DOHH2 (cell line): ENCODE measurements around the gene FOXN3.
"Not testable (repeated sequence)": the region's sequence is repeated elsewhere in the genome, so short reads cannot be mapped to it uniquely, and the experiment has no call there.

Experiments used
- H3F3A ChIP-seq: fragments of 200-600 bp; sonication (generic), shearing (Covaris generic); 2 replicates; pipeline ENCODE4 v1.6.0; 2016; ENCODE audit warnings: antibody characterized with exemption, mild to moderate bottlenecking; ENCODE audit not compliant: control insufficient read depth, insufficient read depth
- H3K27ac ChIP-seq: fragments of 200-600 bp; sonication (generic); 2 replicates; pipeline ENCODE4 v1.5.1; 2014; ENCODE audit warnings: low read depth, mild to moderate bottlenecking, low read length, moderate library complexity
- H3K27me3 ChIP-seq: fragments of 200-600 bp; sonication (generic); 2 replicates; pipeline ENCODE4 v1.6.1; 2014; ENCODE audit warnings: mild to moderate bottlenecking, low read length, mixed read lengths; ENCODE audit not compliant: control insufficient read depth
- H3K36me3 ChIP-seq: fragments of 200-600 bp; sonication (generic); 2 replicates; pipeline ENCODE4 v1.6.1; 2014; ENCODE audit warnings: mild to moderate bottlenecking, low read length, moderate library complexity, mixed read lengths; ENCODE audit not compliant: control insufficient read depth
- H3K4me1 ChIP-seq: fragments of 200-600 bp; sonication (generic); 2 replicates; pipeline ENCODE4 v1.6.1; 2014; ENCODE audit warnings: mild to moderate bottlenecking, low read length, mixed read lengths; ENCODE audit not compliant: control insufficient read depth
- H3K4me2 ChIP-seq: fragments of 200-600 bp; sonication (generic); 2 replicates; pipeline ENCODE4 v1.6.0; 2014; ENCODE audit warnings: mild to moderate bottlenecking, low read length, moderate library complexity
- H3K4me3 ChIP-seq: fragments of 200-600 bp; sonication (generic); 2 replicates; pipeline ENCODE4 v1.5.1; 2014; ENCODE audit warnings: mild to moderate bottlenecking, low read length, mixed read lengths
- H3K79me2 ChIP-seq: fragments of 200-600 bp; sonication (generic); 2 replicates; pipeline ENCODE4 v1.6.1; 2014; ENCODE audit warnings: mild to moderate bottlenecking, low read length, mixed read lengths; ENCODE audit not compliant: control insufficient read depth
- H3K9me2 ChIP-seq: fragments of 200-600 bp; sonication (generic); replicated peaks from 2 replicates; pipeline ENCODE4 v1.6.1; 2014; ENCODE audit warnings: mild to moderate bottlenecking, low read length, mixed read lengths; ENCODE audit not compliant: control insufficient read depth
- H3K9me3 ChIP-seq: fragments of 200-600 bp; sonication (generic); 2 replicates; pipeline ENCODE4 v1.6.1; 2014; ENCODE audit warnings: antibody characterized with exemption, low read length, mixed read lengths; ENCODE audit not compliant: control insufficient read depth, insufficient read depth
- H4K20me1 ChIP-seq: fragments of 200-600 bp; sonication (generic); 2 replicates; pipeline ENCODE4 v1.6.0; 2014; ENCODE audit warnings: low read depth, mild to moderate bottlenecking, antibody characterized with exemption, low read length, moderate library complexity; ENCODE audit not compliant: control insufficient read depth, insufficient read depth
- CTCF ChIP-seq: fragments of 200-600 bp; sonication (generic); IDR thresholded peaks from one replicate; pipeline ENCODE4 v1.5.1; 2014; ENCODE audit warnings: antibody characterized with exemption, mild to moderate bottlenecking, low read depth, low read length; ENCODE audit not compliant: poor library complexity, severe bottlenecking
- EZH2phosphoT487 ChIP-seq: fragments of 200-600 bp; sonication (generic); IDR thresholded peaks from 2 replicates; pipeline ENCODE4 v1.6.1; 2017; ENCODE audit warnings: borderline replicate concordance, mild to moderate bottlenecking, antibody characterized with exemption, low read length, moderate library complexity, mixed read lengths

Gene FOXN3

GRCh38 chr14:89296281-89296745 is 120.7 kb downstream of the FOXN3 start:
- H3K27me3 ChIP-seq = no peaks in the 10 kb centered on the region
- H4K20me1 ChIP-seq = no peaks in the 10 kb centered on the region
- no peaks in the 10 kb centered on the region for H3F3A ChIP-seq
- no peaks in the 10 kb centered on the region for H3K79me2 ChIP-seq
- H3K4me3 ChIP-seq = no peak overlapping the region
- H3K4me2 ChIP-seq = no peak overlapping the region
- no peaks in the 10 kb centered on the region for H3K9me2 ChIP-seq
- H3K36me3 ChIP-seq = no peaks in the 10 kb centered on the region
- H3K4me1 ChIP-seq = peaks cover 23% of the 10 kb centered on the region
- H3K9me3 ChIP-seq = no peaks in the 10 kb centered on the region
- TF ChIP-seq EZH2phosphoT487 (no peak), CTCF (no peak)
- no peak overlapping the region for H3K27ac ChIP-seq

GRCh38 chr14:89294872-89295271 is 122.2 kb downstream of the FOXN3 start:
- Histone ChIP-seq H3K79me2 (no peaks in the 10 kb centered on the region), H3K36me3 (no peaks in the 10 kb centered on the region)

GRCh38 chr14:89294469-89294868 is 122.6 kb downstream of the FOXN3 start:
- not testable (repeated sequence) for H4K20me1 ChIP-seq, H3K79me2 ChIP-seq, H3F3A ChIP-seq, H3K9me2 ChIP-seq, H3K4me2 ChIP-seq, H3K36me3 ChIP-seq, H3K27ac ChIP-seq, H3K4me3 ChIP-seq, H3K9me3 ChIP-seq, H3K27me3 ChIP-seq
- H3K4me1 ChIP-seq = peaks cover 26% of the 10 kb centered on the region

More at GRCh38 chr14:89294872-89295271, 122.2 kb downstream of the FOXN3 start:
- H3K4me2 ChIP-seq = no peak overlapping the region
- H3K4me3 ChIP-seq = no peak overlapping the region
- no peaks in the 10 kb centered on the region for H3K9me2 ChIP-seq
- H3K9me3 ChIP-seq = no peaks in the 10 kb centered on the region
- H3F3A ChIP-seq = no peaks in the 10 kb centered on the region
- H3K4me1 ChIP-seq = peaks cover 26% of the 10 kb centered on the region
- H3K27me3 ChIP-seq = no peaks in the 10 kb centered on the region
- no peak for TF ChIP-seq EZH2phosphoT487
- no peak for TF ChIP-seq CTCF
- H4K20me1 ChIP-seq = 0 out of 2 replicates have a peak, but pooled peaks cover 3% of the 10 kb centered on the region
- H3K27ac ChIP-seq = no peak overlapping the region

GRCh38 chr14:89294060-89294459 is 123.0 kb downstream of the FOXN3 start:
- H3K27ac ChIP-seq = no peak overlapping the region
- H3K4me2 ChIP-seq = no peak overlapping the region
- H3K4me1 ChIP-seq = peaks cover 26% of the 10 kb centered on the region

More at GRCh38 chr14:89294060-89294459, 123.0 kb downstream of the FOXN3 start:
- Histone ChIP-seq H3K79me2 (no peaks in the 10 kb centered on the region), H3K36me3 (no peaks in the 10 kb centered on the region), H4K20me1 (0 out of 2 replicates have a peak, but pooled peaks cover 3% of the 10 kb centered on the region), H3F3A (0 out of 2 replicates have a peak, but pooled peaks cover 3% of the 10 kb centered on the region), H3K9me3 (no peaks in the 10 kb centered on the region), H3K27me3 (no peaks in the 10 kb centered on the region), H3K9me2 (no peaks in the 10 kb centered on the region), H3K4me3 (no peak overlapping the region)
- TF ChIP-seq EZH2phosphoT487 = no peak
- no peak for TF ChIP-seq CTCF
